ENCODE measurements around the gene TIMM10B. TPM values are rescaled to one million over a fixed set of nuclear protein-coding genes. Genes with fewer than 3 reads are reported as not detected.

The TIMM10B gene
- total RNA-seq, 2 experiments from 2014 or later: 40.2 to 41.3 TPM

DNA sequence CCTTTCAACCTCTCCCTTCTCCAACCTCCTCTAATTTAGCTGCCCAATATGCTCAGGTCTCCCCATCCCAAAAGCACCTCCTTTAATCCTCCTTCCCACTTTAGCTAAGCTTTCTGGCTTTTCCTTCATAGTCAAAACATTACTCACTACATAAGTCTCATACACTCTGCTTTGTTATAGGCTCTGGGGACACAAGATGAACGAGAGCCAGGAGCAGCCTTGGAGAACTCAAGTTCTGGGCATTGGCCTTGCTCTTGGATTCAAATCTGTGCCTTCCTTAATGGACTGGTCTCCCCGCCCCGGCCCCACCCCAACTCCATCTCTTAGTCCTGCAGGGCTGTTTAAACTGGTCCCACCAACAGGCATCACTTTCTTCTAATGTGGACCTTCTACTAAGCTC lies 29.1 kb upstream of the TIMM10B start:
- no peaks in the 10 kb centered on the region for H3K27me3 Mint-ChIP-seq
- CTCF ChIA-PET: interaction anchor here (2.7 to 6.2 kb wide), 2 partner anchors 8 to 73 kb away, joined by 13 to 35 read pairs; no protein-coding TSS in a partner anchor
- POLR2A ChIA-PET: no interaction called here
- no peak overlapping the region for H3K27ac Mint-ChIP-seq
- intact Hi-C loops (cut with micrococcal nuclease): no loop called here
- no peaks in the 10 kb centered on the region for H3K9me3 Mint-ChIP-seq
- no peak overlapping the region for H3K4me3 Mint-ChIP-seq
- no peak for DNase-seq
- H3K36me3 Mint-ChIP-seq: peaks cover 3% of the 10 kb centered on the region
- H3K4me1 Mint-ChIP-seq (ENCODE audit: low read depth): no peaks in the 10 kb centered on the region

DNA sequence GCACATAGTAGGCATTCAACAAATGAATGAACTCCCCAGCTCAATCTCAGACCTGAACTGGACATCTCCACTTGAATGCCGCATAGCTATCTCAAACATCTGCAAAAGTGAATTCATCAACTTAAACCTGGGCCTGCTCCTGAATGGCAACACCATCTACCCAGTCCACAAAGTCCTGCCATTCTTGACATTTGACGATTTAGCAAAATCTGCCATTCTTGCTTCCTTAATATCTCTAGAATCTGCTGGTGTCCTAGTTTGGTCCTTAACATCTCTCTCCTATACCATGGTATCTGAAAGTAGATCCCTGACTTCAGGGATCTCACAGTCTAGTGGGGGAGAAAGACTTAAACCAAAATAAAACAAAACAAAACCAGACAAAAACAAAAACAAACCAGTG lies 28.1 kb upstream of the TIMM10B start:
- H3K4me3 Mint-ChIP-seq: no peak overlapping the region
- intact Hi-C loops (cut with micrococcal nuclease): no loop called here
- DNase-seq: no peak
- ChIA-PET POLR2A (no interaction called here), CTCF (interaction anchor here (1.0 to 6.2 kb wide), 3 partner anchors 9 to 74 kb away, joined by 3 to 35 read pairs (median 13); no protein-coding TSS in a partner anchor)
- H3K27ac Mint-ChIP-seq: no peak overlapping the region
- H3K9me3 Mint-ChIP-seq: no peaks in the 10 kb centered on the region
- H3K27me3 Mint-ChIP-seq: no peaks in the 10 kb centered on the region
- H3K4me1 Mint-ChIP-seq (ENCODE audit: low read depth): no peaks in the 10 kb centered on the region
- peaks cover 3% of the 10 kb centered on the region for H3K36me3 Mint-ChIP-seq

DNA sequence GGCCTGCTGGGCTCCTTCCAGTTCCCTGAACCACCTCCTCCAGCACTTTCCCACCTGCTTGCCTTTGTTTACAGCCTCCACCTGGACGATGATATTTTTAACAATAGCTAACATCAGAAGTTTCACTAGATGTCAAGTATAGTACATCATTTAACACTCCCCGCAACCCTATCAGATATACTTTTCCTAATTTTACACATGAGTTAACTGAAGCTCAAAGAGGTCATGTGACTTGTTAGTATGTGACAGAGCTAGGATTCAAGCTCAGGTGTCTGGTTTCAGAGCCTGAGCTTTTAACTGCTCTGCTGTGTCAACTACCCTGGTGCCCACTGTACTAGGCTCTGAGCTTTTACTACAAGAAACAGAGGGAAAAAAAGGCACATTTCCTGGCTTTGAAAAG lies 26.2 kb upstream of the TIMM10B start:
- H3K4me1 Mint-ChIP-seq (ENCODE audit: low read depth): no peaks in the 10 kb centered on the region
- H3K36me3 Mint-ChIP-seq: peaks cover 3% of the 10 kb centered on the region
- no peak overlapping the region for H3K27ac Mint-ChIP-seq
- ChIA-PET POLR2A (no interaction called here), CTCF (interaction anchor here (1.0 to 6.2 kb wide), 4 partner anchors 10 to 92 kb away, joined by 3 to 35 read pairs (median 13); no protein-coding TSS in a partner anchor)
- no peak overlapping the region for H3K4me3 Mint-ChIP-seq
- H3K9me3 Mint-ChIP-seq: no peaks in the 10 kb centered on the region
- no peaks in the 10 kb centered on the region for H3K27me3 Mint-ChIP-seq
- DNase-seq: no peak
- intact Hi-C loops (cut with micrococcal nuclease): no loop called here

DNA sequence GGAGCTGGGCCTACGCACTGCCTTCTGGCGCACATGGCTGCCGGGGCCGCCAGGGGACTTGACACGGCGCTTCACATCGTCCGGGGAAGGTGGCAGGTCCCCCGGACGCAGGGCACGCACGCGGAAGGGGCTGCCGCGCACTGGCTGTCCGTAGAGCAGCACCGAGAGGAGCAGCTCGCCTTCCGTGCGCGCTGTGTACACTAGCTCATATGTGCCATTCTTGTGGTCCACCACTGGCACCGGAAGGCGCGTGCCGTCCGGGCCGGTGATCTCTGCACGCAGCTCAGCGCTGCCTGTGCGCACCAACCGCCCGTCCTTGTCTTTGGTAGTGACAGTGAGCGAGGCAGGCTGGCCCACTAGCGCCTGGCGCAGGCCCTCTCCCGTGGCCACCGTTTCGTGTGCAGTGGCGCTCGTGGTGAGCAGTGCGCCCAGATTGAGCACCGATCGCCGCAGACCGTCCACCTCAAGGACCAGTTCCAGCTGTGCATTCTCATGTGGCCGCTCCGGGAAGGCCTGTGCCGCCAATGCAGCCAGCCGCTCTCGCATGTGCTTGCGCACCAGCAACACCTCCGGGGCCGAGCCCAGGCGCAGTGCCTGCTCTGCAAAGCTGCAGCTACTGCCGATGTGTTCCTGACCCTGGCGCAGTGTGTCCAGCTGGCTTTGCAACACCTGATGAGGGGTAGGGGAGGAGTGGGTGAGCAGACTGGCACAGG lies 24.8 kb upstream of the TIMM10B start:
- Mint-ChIP-seq H3K36me3 (peaks cover 3% of the 10 kb centered on the region), H3K4me3 (no peak overlapping the region), H3K27me3 (no peaks in the 10 kb centered on the region), H3K27ac (no peak overlapping the region), H3K9me3 (no peaks in the 10 kb centered on the region), H3K4me1 (ENCODE audit: low read depth) (no peaks in the 10 kb centered on the region)
- DNase-seq: no peak
- ChIA-PET CTCF (interaction anchor here (3.0 to 6.2 kb wide), 2 partner anchors 13 to 78 kb away, joined by 19 to 35 read pairs; no protein-coding TSS in a partner anchor), POLR2A (no interaction called here)
- intact Hi-C loops (cut with micrococcal nuclease): no loop called here

DNA sequence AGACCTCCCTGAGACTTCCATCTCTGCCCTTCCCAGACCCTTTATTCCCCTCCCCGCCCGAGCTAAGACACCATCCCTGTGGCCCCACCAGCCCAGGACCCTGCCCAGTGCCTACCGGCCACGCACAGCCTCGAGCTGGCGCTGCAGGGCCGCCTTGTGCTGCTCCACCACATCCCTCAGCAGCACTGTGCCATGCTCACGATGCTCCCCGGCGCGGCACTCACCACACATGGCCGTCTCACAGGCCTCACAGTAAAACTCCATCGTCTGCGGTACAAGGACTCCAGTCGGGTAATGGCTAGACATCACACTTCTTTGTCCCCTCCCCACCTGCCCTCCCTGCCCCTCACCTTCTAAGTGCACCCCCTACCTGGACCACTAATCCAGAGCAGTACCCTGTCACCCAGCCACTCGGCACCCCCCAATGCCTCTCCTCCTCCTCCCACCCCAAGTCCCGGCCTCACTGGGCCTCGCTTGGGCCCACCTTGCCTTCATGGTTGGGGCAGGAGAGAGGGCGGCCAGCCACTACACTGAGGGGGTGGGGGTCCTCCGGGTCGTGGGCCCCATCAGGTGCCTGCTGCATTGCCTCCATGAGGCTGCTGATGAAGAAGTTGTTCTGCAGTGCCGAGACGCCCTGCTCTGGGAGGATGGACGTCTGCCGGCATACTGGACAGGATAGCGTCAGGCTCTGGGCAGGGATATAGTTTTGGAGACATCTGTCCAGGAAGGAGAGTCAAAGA lies 23.6 kb upstream of the TIMM10B start:
- DNase-seq: no peak
- no peaks in the 10 kb centered on the region for H3K4me1 Mint-ChIP-seq (ENCODE audit: low read depth)
- no peak overlapping the region for H3K27ac Mint-ChIP-seq
- peaks cover 3% of the 10 kb centered on the region for H3K36me3 Mint-ChIP-seq
- POLR2A ChIA-PET: no interaction called here
- H3K27me3 Mint-ChIP-seq: no peaks in the 10 kb centered on the region
- CTCF ChIA-PET: interaction anchor here (3.0 to 6.2 kb wide), 2 partner anchors 14 to 79 kb away, joined by 19 to 35 read pairs; no protein-coding TSS in a partner anchor
- intact Hi-C loops (cut with micrococcal nuclease): no loop called here
- H3K9me3 Mint-ChIP-seq: no peaks in the 10 kb centered on the region
- no peak overlapping the region for H3K4me3 Mint-ChIP-seq

DNA sequence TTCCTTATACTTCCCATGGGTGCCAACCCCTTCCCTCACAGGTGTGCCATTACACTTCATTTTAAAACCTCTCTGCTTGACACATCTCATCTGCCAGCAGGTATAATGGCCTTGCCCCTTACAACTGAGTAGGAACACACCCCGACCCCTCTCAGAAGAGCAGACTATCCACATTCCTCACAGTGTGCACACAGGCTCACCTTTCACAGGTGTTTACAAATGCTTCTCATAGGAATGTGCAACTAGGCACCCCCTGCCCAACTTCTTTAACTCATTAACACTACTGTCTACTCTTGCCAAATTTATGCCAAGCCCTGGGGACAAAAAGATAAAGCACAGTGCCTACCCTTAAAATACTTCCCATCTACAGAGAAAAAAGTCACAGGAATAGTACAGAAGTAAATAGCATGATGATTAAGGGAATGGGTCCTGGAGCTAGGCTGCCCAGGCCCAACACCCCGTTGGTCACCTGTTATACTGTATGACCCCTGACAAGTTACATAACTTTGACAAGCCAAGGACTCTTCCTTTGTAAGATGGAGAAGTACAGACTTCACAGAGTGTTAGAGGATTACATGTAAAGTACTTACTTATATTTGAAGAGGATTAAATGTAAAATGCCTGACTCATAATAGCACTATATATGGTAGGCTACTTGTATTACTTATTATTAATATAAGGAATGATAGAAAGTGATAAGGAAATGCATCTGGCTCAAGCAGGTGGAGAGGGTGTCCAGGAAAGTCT lies 22.8 kb upstream of the TIMM10B start:
- ChIA-PET CTCF (interaction anchor here (2.0 kb wide), 2 partner anchors 15 to 79 kb away, joined by 7 to 8 read pairs; no protein-coding TSS in a partner anchor), POLR2A (no interaction called here)
- intact Hi-C loops (cut with micrococcal nuclease): no loop called here
- Mint-ChIP-seq H3K9me3 (no peaks in the 10 kb centered on the region), H3K27ac (no peak overlapping the region), H3K4me1 (ENCODE audit: low read depth) (no peaks in the 10 kb centered on the region), H3K27me3 (no peaks in the 10 kb centered on the region), H3K4me3 (no peak overlapping the region), H3K36me3 (peaks cover 3% of the 10 kb centered on the region)
- DNase-seq: no peak

DNA sequence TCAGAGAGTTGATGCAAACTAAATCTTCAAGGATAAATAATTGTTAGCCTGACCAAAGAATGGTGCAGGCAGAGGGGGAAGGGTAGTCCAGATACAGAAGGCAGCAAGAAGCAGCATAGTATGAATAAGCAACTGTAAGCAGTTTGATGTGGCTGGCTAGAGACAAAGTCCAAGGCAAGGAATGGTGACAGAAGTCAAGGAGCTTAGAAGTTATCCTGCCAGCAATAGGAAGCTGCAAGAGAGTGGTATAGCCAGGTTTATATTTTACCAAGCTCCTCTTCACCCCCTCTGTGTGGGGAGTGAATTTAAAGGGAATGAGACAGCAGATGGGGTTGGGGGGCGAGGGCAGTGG lies 22.2 kb upstream of the TIMM10B start:
- ChIA-PET POLR2A (no interaction called here), CTCF (interaction anchor here (2.0 kb wide), 2 partner anchors 15 to 80 kb away, joined by 7 to 8 read pairs; no protein-coding TSS in a partner anchor)
- Mint-ChIP-seq H3K4me3 (no peak overlapping the region), H3K27me3 (no peaks in the 10 kb centered on the region), H3K36me3 (peaks cover 7% of the 10 kb centered on the region), H3K4me1 (ENCODE audit: low read depth) (no peaks in the 10 kb centered on the region), H3K27ac (no peak overlapping the region), H3K9me3 (no peaks in the 10 kb centered on the region)
- intact Hi-C loops (cut with micrococcal nuclease): no loop called here
- DNase-seq: no peak

DNA sequence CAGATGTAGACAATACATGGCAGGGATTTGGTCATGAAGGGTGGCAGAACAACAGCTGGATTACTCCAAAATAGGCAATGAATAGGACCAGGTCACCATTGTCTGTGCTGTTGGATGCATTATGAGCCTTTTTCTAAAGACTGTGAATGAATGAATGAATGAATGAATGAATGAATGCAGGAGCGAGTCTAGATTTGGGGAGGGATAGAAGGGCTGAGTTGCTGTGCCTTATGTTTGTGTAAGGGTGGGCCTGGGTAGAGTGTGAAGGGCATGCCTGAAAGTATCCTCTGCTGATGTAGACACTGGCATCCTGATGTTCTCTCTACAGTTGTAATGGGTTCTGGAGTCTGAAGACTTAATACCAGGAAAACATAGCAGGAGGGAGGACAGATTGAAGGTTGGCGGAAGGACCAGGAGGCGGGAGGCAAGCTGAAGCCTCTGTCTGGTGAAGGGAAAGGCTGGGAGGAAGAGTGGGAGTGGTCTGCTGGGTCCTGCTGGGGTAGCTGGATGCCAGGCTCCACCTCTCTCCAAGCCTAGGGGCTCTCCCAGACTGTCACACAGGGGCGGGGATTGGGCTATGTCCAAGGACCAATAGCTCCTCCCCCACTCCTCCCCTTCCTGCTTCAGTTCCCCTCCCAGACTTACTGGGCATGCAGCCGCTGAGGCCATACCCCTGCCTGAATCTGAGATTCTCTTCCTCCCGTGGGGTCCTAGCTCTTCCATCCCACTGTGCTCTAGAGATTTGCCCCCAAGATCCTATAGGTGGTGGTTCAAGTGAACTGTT lies 12.4 kb upstream of the TIMM10B start:
- ChIA-PET CTCF (interaction anchor here (1.2 to 2.7 kb wide), 2 partner anchors 90 to 214 kb away, joined by 4 to 10 read pairs; partner anchors contain the start of gene MRPL17), POLR2A (no interaction called here)
- DNase-seq: peak; percentile 37
- Mint-ChIP-seq H3K27me3 (no peaks in the 10 kb centered on the region), H3K27ac (no peak overlapping the region), H3K4me1 (ENCODE audit: low read depth) (peaks cover 18% of the 10 kb centered on the region), H3K4me3 (no peak overlapping the region), H3K36me3 (peaks cover under 1% of the 10 kb centered on the region), H3K9me3 (no peaks in the 10 kb centered on the region)
- intact Hi-C loops (cut with micrococcal nuclease): no loop called here

DNA sequence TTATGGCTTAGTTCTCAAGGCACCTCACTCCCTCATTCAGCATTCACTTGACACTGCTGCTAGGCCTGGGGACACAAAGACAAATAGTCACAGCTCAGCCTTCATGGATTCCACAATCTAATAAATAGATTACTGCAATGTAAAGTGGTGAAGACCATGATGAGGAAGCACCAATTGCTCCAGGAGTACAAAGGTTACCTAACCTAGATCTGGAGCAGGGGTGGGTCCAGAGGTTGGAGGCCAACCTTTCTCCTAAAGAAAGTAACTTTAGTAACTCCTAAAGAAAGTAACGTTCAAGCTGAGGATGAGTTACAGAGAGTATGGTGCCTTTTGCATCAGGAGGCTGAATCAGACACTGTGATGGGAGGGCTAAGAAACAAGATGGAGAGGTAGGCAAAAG lies 11.7 kb upstream of the TIMM10B start:
- peaks cover 23% of the 10 kb centered on the region for H3K4me1 Mint-ChIP-seq (ENCODE audit: low read depth)
- H3K4me3 Mint-ChIP-seq: no peak overlapping the region
- DNase-seq: no peak
- ChIA-PET POLR2A (no interaction called here), CTCF (interaction anchor here (1.2 to 2.7 kb wide), 2 partner anchors 91 to 214 kb away, joined by 4 to 10 read pairs; partner anchors contain the start of gene MRPL17)
- intact Hi-C loops (cut with micrococcal nuclease): no loop called here
- no peak overlapping the region for H3K27ac Mint-ChIP-seq
- H3K27me3 Mint-ChIP-seq: no peaks in the 10 kb centered on the region
- H3K9me3 Mint-ChIP-seq: no peaks in the 10 kb centered on the region
- no peaks in the 10 kb centered on the region for H3K36me3 Mint-ChIP-seq

DNA sequence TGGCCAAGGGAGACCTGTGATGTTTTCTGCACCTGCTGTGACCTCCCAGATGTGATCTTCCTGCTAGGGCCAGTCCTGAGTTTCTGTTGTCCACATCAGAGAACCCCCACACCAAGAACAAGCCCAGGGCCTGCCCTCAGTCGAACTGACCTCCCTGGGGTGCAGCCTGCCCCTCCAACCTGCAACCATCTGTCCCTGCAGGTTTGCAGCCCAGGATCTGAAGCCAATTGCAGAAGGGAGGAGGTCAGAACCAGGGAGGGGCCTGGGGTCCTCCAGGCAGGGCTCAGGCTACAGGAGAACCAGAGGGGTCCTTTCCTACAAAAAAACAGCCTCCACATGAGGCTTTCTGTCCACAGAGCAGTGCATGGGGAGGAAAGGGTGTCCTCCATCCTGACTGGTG lies 8.4 kb upstream of the TIMM10B start:
- Mint-ChIP-seq H3K4me1 (ENCODE audit: low read depth) (peaks cover 23% of the 10 kb centered on the region), H3K9me3 (no peaks in the 10 kb centered on the region), H3K36me3 (peaks cover 6% of the 10 kb centered on the region), H3K27me3 (no peaks in the 10 kb centered on the region), H3K4me3 (peak overlapping the region; percentile 80), H3K27ac (no peak overlapping the region)
- CTCF ChIA-PET: interaction anchor here (0.8 to 5.5 kb wide), 6 partner anchors 29 to 210 kb away, joined by 3 to 45 read pairs (median 5); partner anchors contain the start of gene MRPL17
- intact Hi-C loops (cut with micrococcal nuclease): loop anchor here (5.0 kb wide), 1 partner anchor 36 kb away; no protein-coding TSS in a partner anchor
- POLR2A ChIA-PET: interaction anchor here (0.8 to 1.3 kb wide), 3 partner anchors 29 to 94 kb away, joined by 3 to 4 read pairs (median 3); partner anchors contain the start of gene APBB1
- no peak for DNase-seq

Measured in activated CD4-positive, alpha-beta memory T cell treated with anti-CD3 and anti-CD28 coated beads for 36 hours (primary cell).